GOT3 (cell line): Measurements from ENCODE around the gene DNASE1L3.
A peak's percentile ranks its signal among the peaks of the same experiment; 100 is the strongest.
"Not testable (repeated sequence)": the region's sequence is repeated elsewhere in the genome, so short reads cannot be mapped to it uniquely, and the experiment has no call there.

Source experiments
- DNase-seq: peaks from one replicate; lab custom pipeline; 2025; ENCODE audit warnings: mixed read lengths; lab: John Stamatoyannopoulos, UW

DNASE1L3 gene

GRCh38 chr3:58236527-58237237, 25.9 kb upstream of the DNASE1L3 start:
- DNase-seq, result no peak

GRCh38 chr3:58235970-58236369, 25.2 kb upstream of the DNASE1L3 start:
- DNase-seq, result no peak

- DNase-seq, result no peak
Observed at GRCh38 chr3:58234516-58234931, 23.8 kb upstream of the DNASE1L3 start.

- DNase-seq, result no peak
Observed at GRCh38 chr3:58231666-58232065, 20.9 kb upstream of the DNASE1L3 start.

- DNase-seq, result no peak
Observed at GRCh38 chr3:58230876-58231552, 20.2 kb upstream of the DNASE1L3 start.

- DNase-seq, result not testable (repeated sequence)
Observed at GRCh38 chr3:58227933-58228332, 17.2 kb upstream of the DNASE1L3 start.

GRCh38 chr3:58223855-58224254, 13.1 kb upstream of the DNASE1L3 start:
- no peak for DNase-seq

GRCh38 chr3:58222161-58222724, 11.5 kb upstream of the DNASE1L3 start:
- DNase-seq, result no peak

- DNase-seq, result no peak
Observed at GRCh38 chr3:58218904-58219303, 8.1 kb upstream of the DNASE1L3 start.

- peak; percentile 46 for DNase-seq
Observed at GRCh38 chr3:58217209-58217811, 6.5 kb upstream of the DNASE1L3 start.

- no peak for DNase-seq
Observed at GRCh38 chr3:58216496-58217195, 5.9 kb upstream of the DNASE1L3 start.

- no peak for DNase-seq
Observed at GRCh38 chr3:58215317-58216025, 4.7 kb upstream of the DNASE1L3 start.

- DNase-seq, result no peak
Observed at GRCh38 chr3:58214484-58215316, 3.9 kb upstream of the DNASE1L3 start.

- DNase-seq, result no peak
Observed at GRCh38 chr3:58209933-58210332, 839 bp downstream of the DNASE1L3 start.

GRCh38 chr3:58207954-58208353, 2.8 kb downstream of the DNASE1L3 start:
- no peak for DNase-seq

GRCh38 chr3:58206406-58207011, 4.3 kb downstream of the DNASE1L3 start:
- no peak for DNase-seq

- DNase-seq, result no peak
Observed at GRCh38 chr3:58205981-58206380, 4.8 kb downstream of the DNASE1L3 start.

GRCh38 chr3:58204720-58205119, 6.1 kb downstream of the DNASE1L3 start:
- no peak for DNase-seq

- no peak for DNase-seq
Observed at GRCh38 chr3:58203541-58203940, 7.2 kb downstream of the DNASE1L3 start.

GRCh38 chr3:58202917-58203360, 7.8 kb downstream of the DNASE1L3 start:
- no peak for DNase-seq
